Right lung (tissue), 5 donors: ENCODE measurements around the gene MEGF6. TPM values are rescaled to one million over a fixed set of nuclear protein-coding genes. Genes with fewer than 3 reads are reported as not detected.

ENCODE experiments used
- DNase-seq, 2 donors: peaks; one replicate each; pipeline ENCODE4 v3.0.0-alpha.2; 2013
- polyA plus RNA-seq, 5 donors: library from polyadenylated mRNA; unstranded; fragments of 120-200 nt; gene quantifications; one replicate each; pipeline versions ENCODE4 v1.2.1 to v1.2.3, GENCODE V29; 2013; ENCODE audit warnings: inconsistent platforms in 1 of 5, low replicate concordance in 1 of 5; ENCODE audit not compliant: insufficient read length in 5 of 5, insufficient read depth in 1 of 5

MEGF6 gene
- polyA plus RNA-seq, 5 donors, result 36.1 to 64.5 (median 50.8) TPM

- DNase-seq, result no peak
Measured at GRCh38 chr1:3471356-3472087, 139.8 kb downstream of the MEGF6 start.

- DNase-seq, result no peak
Measured at GRCh38 chr1:3470650-3471355, 140.5 kb downstream of the MEGF6 start.

- DNase-seq, result no peak
Measured at GRCh38 chr1:3469849-3470649, 141.3 kb downstream of the MEGF6 start.

- DNase-seq, result no peak
Measured at GRCh38 chr1:3469104-3469848, 142.0 kb downstream of the MEGF6 start.

GRCh38 chr1:3468236-3469103, 142.8 kb downstream of the MEGF6 start:
- DNase-seq, result no peak

GRCh38 chr1:3467096-3468036, 143.9 kb downstream of the MEGF6 start:
- no peak for DNase-seq

- DNase-seq, result no peak
Measured at GRCh38 chr1:3466366-3467075, 144.8 kb downstream of the MEGF6 start.

GRCh38 chr1:3465935-3466321, 145.4 kb downstream of the MEGF6 start:
- no peak for DNase-seq

GRCh38 chr1:3465091-3465934, 146.0 kb downstream of the MEGF6 start:
- DNase-seq, result no peak

GRCh38 chr1:3464649-3465025, 146.7 kb downstream of the MEGF6 start:
- DNase-seq, result no peak

- no peak for DNase-seq
Measured at GRCh38 chr1:3463891-3464648, 147.2 kb downstream of the MEGF6 start.

GRCh38 chr1:3463408-3463863, 147.9 kb downstream of the MEGF6 start:
- DNase-seq, result no peak

GRCh38 chr1:3463013-3463385, 148.3 kb downstream of the MEGF6 start:
- no peak for DNase-seq

GRCh38 chr1:3462356-3463012, 148.8 kb downstream of the MEGF6 start:
- no peak for DNase-seq

GRCh38 chr1:3461934-3462275, 149.4 kb downstream of the MEGF6 start:
- no peak for DNase-seq

GRCh38 chr1:3461238-3461933, 149.9 kb downstream of the MEGF6 start:
- no peak for DNase-seq
